B cell (primary cell): ENCODE measurements around the gene MATN1. TPM values are rescaled to one million over a fixed set of nuclear protein-coding genes. Genes with fewer than 3 reads are reported as not detected.

ENCODE experiments used
- ATAC-seq: fragments of 200-7000 bp; cut with Tn5 transposase; one replicate; pipeline ENCODE4 v1.10.0; 2021; ENCODE audit warnings: low read depth, mild to moderate bottlenecking, moderate number of reproducible peaks, moderate library complexity
- CTCF ChIA-PET: fragments of 350-600 bp; sonication (Branson Sonifier 250); formaldehyde crosslinking; loops from one replicate; lab custom pipeline; 2021; ENCODE audit warnings: antibody characterized with exemption, inconsistent platforms; lab: Charles Lee
- POLR2A ChIA-PET: fragments of 350-600 bp; sonication (Branson Sonifier 250); formaldehyde crosslinking; loops from one replicate; lab custom pipeline; 2021; ENCODE audit warnings: antibody characterized with exemption; lab: Charles Lee
- DNase-seq: peaks from one replicate; pipeline ENCODE4 v3.0.0; 2013
- H2AFZ ChIP-seq: 2 replicates; pipeline ENCODE4 v1.6.1; 2012; ENCODE audit warnings: mild to moderate bottlenecking, low read depth, low read length; ENCODE audit not compliant: insufficient read depth, poor library complexity, severe bottlenecking
- H3K27ac ChIP-seq, 2 donors: 1 replicate in 1 of 2; 2 replicates in 1 of 2; pipeline ENCODE4 v1.5.1; 2012 to 2013; ENCODE audit warnings: low read length in 2 of 2, mild to moderate bottlenecking in 2 of 2, moderate library complexity in 1 of 2
- H3K27me3 ChIP-seq, 4 experiments: fragments of 200-600 bp in 1 of 4; sonication (generic) in 1 of 4; replicated peaks in 1 of 4; 1 replicate in 2 of 4; 2 replicates in 2 of 4; pipeline versions ENCODE4 v1.6.1 to v1.7.0; 2013 to 2016; ENCODE audit warnings: low read length in 3 of 4, mild to moderate bottlenecking in 2 of 4, mixed read lengths in 1 of 4, moderate library complexity in 1 of 4; ENCODE audit not compliant: insufficient read depth in 4 of 4, control insufficient read depth in 3 of 4; ENCODE audit errors: control extremely low read depth in 1 of 4
- H3K36me3 ChIP-seq, 2 experiments: replicated peaks in 1 of 2; 1 replicate in 1 of 2; 2 replicates in 1 of 2; pipeline versions ENCODE4 v1.6.1 to v1.7.1; 2013; ENCODE audit warnings: low read length in 1 of 2; ENCODE audit not compliant: insufficient read depth in 2 of 2, control insufficient read depth in 1 of 2; ENCODE audit errors: control extremely low read depth in 1 of 2, extremely low read depth in 1 of 2
- H3K4me1 ChIP-seq, 2 donors: fragments of 200-600 bp in 1 of 2; sonication (generic) in 1 of 2; 1 replicate in 1 of 2; 2 replicates in 1 of 2; pipeline versions ENCODE4 v1.5.1 to v1.6.1; 2013 to 2017; ENCODE audit warnings: low read length in 2 of 2; ENCODE audit not compliant: control insufficient read depth in 2 of 2, insufficient read depth in 2 of 2
- H3K4me2 ChIP-seq: replicated peaks from 2 replicates; pipeline ENCODE3; 2012; ENCODE audit warnings: mild to moderate bottlenecking, low read depth, low read length; ENCODE audit not compliant: poor library complexity, severe bottlenecking
- H3K4me3 ChIP-seq, 5 experiments: fragments of 200-600 bp in 1 of 5; sonication (generic) in 1 of 5; 1 replicate in 3 of 5; 2 replicates in 2 of 5; pipeline versions ENCODE4 v1.5.1 to v1.7.0; 2011 to 2016; ENCODE audit warnings: low read length in 4 of 5, mild to moderate bottlenecking in 4 of 5, low read depth in 2 of 5, control low read depth in 1 of 5, moderate library complexity in 1 of 5; ENCODE audit not compliant: insufficient read depth in 1 of 5; ENCODE audit errors: control extremely low read depth in 1 of 5, extremely low read depth in 1 of 5
- H3K79me2 ChIP-seq: fragments of 200-600 bp; sonication (generic); one replicate; pipeline ENCODE4 v1.6.0; 2016; ENCODE audit warnings: low read length; ENCODE audit not compliant: control insufficient read depth, insufficient read depth
- H3K9ac ChIP-seq: fragments of 200-600 bp; sonication (generic); 2 replicates; pipeline ENCODE4 v1.6.1; 2017; ENCODE audit warnings: mild to moderate bottlenecking, low read length, moderate library complexity
- H3K9me3 ChIP-seq, 3 donors: one replicate each; pipeline versions ENCODE4 v1.6.1 to v1.7.1; 2013; ENCODE audit warnings: low read length in 2 of 3; ENCODE audit not compliant: control insufficient read depth in 2 of 3, insufficient read depth in 1 of 3; ENCODE audit errors: control extremely low read depth in 1 of 3
- H4K20me1 ChIP-seq: 2 replicates; pipeline ENCODE4 v1.6.0; 2012; ENCODE audit warnings: mild to moderate bottlenecking, low read length; ENCODE audit not compliant: insufficient read depth, control insufficient read depth, poor library complexity, severe bottlenecking
- H3K27ac Mint-ChIP-seq: one replicate; pipeline ENCODE4 v1.8.0; 2021; ENCODE audit warnings: mixed read lengths
- H3K27me3 Mint-ChIP-seq: one replicate; pipeline ENCODE4 v1.8.0; 2021; ENCODE audit warnings: mixed read lengths
- H3K4me1 Mint-ChIP-seq: one replicate; pipeline ENCODE4 v1.8.0; 2021; ENCODE audit warnings: mixed read lengths
- H3K4me3 Mint-ChIP-seq: one replicate; pipeline ENCODE4 v1.8.0; 2021; ENCODE audit warnings: mixed read lengths
- H3K9me3 Mint-ChIP-seq: one replicate; pipeline ENCODE4 v1.8.0; 2022; ENCODE audit warnings: mixed read lengths; ENCODE audit not compliant: insufficient read depth
- EZH2 ChIP-seq: IDR thresholded peaks from 2 replicates; pipeline ENCODE4 v1.6.1; 2012; ENCODE audit warnings: borderline replicate concordance, low read depth, mild to moderate bottlenecking, moderate library complexity, low read length; ENCODE audit not compliant: insufficient read depth, poor library complexity, severe bottlenecking
- WGBS: methylation state at CpG from one replicate; pipeline ENCODE4 v1.1.5; 2013; ENCODE audit warnings: missing lambda C conversion rate; ENCODE audit not compliant: insufficient coverage; 5-methylcytosine and 5-hydroxymethylcytosine counted together
- intact Hi-C: fragments of 100-400 bp; cut with micrococcal nuclease; formaldehyde crosslinking; loops from one replicate; pipeline ENCODE4 v1.10.0; 2022
- polyA plus RNA-seq: library from polyadenylated mRNA; depleted of rRNA; stranded (reverse); fragments of >200 nt; gene quantifications from 2 replicates; pipeline ENCODE4 v1.2.3, GENCODE V29; 2012
- total RNA-seq, 2 donors: library from RNA; stranded (reverse); fragments of 120-200 nt in 1 of 2; gene quantifications; 1 replicate in 1 of 2; 2 replicates in 1 of 2; pipeline versions ENCODE4 v1.2.3 to v1.2.4, GENCODE V29; 2013 to 2022
- TF ChIP-seq, protein P1 (sequence below): fragments of 200-600 bp; IDR thresholded peaks from one replicate; pipeline ENCODE4 v1.8.0; 2022; ENCODE audit warnings: antibody characterized with exemption, mild to moderate bottlenecking

The MATN1 gene
- total and polyA plus RNA-seq, 2 donors (not counting 1 experiment from before 2014, with no cell fraction given), result 2.5 to 3.2 TPM

DNA sequence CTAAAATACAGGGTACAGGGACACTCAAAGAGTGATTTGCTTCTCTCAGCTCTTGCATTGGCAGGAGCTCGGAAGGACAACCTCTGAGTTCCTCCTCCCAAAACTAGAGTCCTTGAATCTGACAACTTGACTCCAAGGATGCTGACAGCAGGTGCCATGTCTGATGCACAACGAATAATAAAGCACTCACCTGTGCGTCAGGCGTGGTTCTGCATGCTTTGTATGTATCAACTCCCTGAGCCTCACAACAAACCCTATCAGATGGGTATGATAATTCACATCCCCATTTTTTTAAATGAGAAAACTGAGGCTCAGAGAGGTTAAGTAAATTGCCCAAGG is 32.8 kb upstream of the MATN1 start:
- peak overlapping the region; percentile 94 for H3K4me2 ChIP-seq
- Mint-ChIP-seq H3K27me3 (no peaks in the 10 kb centered on the region), H3K4me3 (peak overlapping the region; percentile 92), H3K4me1 (peaks cover 78% of the 10 kb centered on the region), H3K9me3 (no peaks in the 10 kb centered on the region), H3K27ac (peak overlapping the region; percentile 92)
- peak overlapping the region; percentile 98 to 100 for H3K27ac ChIP-seq
- H3K4me1 ChIP-seq, result peaks cover 62 to 87% of the 10 kb centered on the region in 2 donors
- no peak overlapping the region for H2AFZ ChIP-seq
- H3K4me3 ChIP-seq, result peak overlapping the region; percentile 80 to 97 (median 95)
- POLR2A ChIA-PET, result interaction anchor here (0.6 to 10.3 kb wide), 6 partner anchors 11 to 713 kb away, joined by 3 to 152 read pairs (median 10); no protein-coding TSS in a partner anchor
- TF ChIP-seq, protein P1, sequence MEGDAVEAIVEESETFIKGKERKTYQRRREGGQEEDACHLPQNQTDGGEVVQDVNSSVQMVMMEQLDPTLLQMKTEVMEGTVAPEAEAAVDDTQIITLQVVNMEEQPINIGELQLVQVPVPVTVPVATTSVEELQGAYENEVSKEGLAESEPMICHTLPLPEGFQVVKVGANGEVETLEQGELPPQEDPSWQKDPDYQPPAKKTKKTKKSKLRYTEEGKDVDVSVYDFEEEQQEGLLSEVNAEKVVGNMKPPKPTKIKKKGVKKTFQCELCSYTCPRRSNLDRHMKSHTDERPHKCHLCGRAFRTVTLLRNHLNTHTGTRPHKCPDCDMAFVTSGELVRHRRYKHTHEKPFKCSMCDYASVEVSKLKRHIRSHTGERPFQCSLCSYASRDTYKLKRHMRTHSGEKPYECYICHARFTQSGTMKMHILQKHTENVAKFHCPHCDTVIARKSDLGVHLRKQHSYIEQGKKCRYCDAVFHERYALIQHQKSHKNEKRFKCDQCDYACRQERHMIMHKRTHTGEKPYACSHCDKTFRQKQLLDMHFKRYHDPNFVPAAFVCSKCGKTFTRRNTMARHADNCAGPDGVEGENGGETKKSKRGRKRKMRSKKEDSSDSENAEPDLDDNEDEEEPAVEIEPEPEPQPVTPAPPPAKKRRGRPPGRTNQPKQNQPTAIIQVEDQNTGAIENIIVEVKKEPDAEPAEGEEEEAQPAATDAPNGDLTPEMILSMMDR, result no peak
- TF ChIP-seq EZH2, result no peak
- H3K79me2 ChIP-seq, result peaks cover 97% of the 10 kb centered on the region
- H3K36me3 ChIP-seq, result peaks cover 0 to 41% of the 10 kb centered on the region in 2 experiments
- WGBS, result 33% methylated on average over 1 of the region's 4 CpGs
- H3K9ac ChIP-seq, result peak overlapping the region; percentile 98
- no peak for DNase-seq
- intact Hi-C loops, result loop anchor here (1.0 kb wide), 1 partner anchor 23 kb away; no protein-coding TSS in a partner anchor
- CTCF ChIA-PET, result interaction anchor here (3.8 to 27.3 kb wide), 3 partner anchors 22 to 46 kb away, joined by 13 to 769 read pairs (median 312); partner anchors contain the start of gene MATN1
- peaks cover 26% of the 10 kb centered on the region for H4K20me1 ChIP-seq
- no peaks in the 10 kb centered on the region for H3K27me3 ChIP-seq
- no peaks in the 10 kb centered on the region for H3K9me3 ChIP-seq
- ATAC-seq, result no peak

DNA sequence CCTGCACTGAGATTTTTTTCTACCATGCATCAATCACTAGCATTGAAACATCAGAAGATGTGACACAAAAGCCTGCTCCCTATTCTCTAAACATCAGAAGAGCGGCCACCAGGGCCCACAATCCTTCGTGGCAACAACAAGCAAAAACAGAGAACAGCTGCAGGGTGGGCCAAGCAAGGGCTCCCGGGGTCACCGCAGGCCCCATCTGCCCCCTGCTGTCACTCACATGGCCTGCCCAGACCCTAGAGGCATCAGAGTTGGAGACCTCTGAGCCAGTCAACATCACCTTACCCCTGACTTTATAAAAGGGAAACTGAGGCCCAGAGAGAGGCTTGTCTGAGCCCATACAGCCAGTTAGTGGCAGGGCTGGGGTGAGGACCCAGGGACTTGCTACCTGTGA is 32.4 kb upstream of the MATN1 start:
- peak overlapping the region; percentile 92 for H3K4me3 Mint-ChIP-seq
- H3K9me3 Mint-ChIP-seq, result no peaks in the 10 kb centered on the region
- intact Hi-C loops, result loop anchor here (1.0 kb wide), 1 partner anchor 24 kb away; no protein-coding TSS in a partner anchor
- H3K27me3 ChIP-seq, result no peaks in the 10 kb centered on the region
- TF ChIP-seq, protein P1, result no peak
- no peak for TF ChIP-seq EZH2
- H3K9ac ChIP-seq, result peak overlapping the region; percentile 98
- peak overlapping the region; percentile 92 for H3K27ac Mint-ChIP-seq
- DNase-seq (no peak), ATAC-seq (no peak)
- H3K27ac ChIP-seq, result peak overlapping the region; percentile 98 to 100
- H3K36me3 ChIP-seq, result peaks cover 0 to 43% of the 10 kb centered on the region in 2 experiments
- H3K4me3 ChIP-seq, result peak overlapping the region; percentile 80 to 97 (median 95)
- peaks cover 78% of the 10 kb centered on the region for H3K4me1 Mint-ChIP-seq
- CTCF ChIA-PET, result interaction anchor here (3.8 to 27.3 kb wide), 3 partner anchors 22 to 46 kb away, joined by 13 to 769 read pairs (median 312); partner anchors contain the start of gene MATN1
- H2AFZ ChIP-seq, result no peak overlapping the region
- H3K4me1 ChIP-seq, result peaks cover 60 to 87% of the 10 kb centered on the region in 2 donors
- peaks cover 26% of the 10 kb centered on the region for H4K20me1 ChIP-seq
- peaks cover 97% of the 10 kb centered on the region for H3K79me2 ChIP-seq
- H3K4me2 ChIP-seq, result peak overlapping the region; percentile 94
- POLR2A ChIA-PET, result interaction anchor here (0.6 to 10.3 kb wide), 7 partner anchors 11 to 714 kb away, joined by 3 to 152 read pairs (median 8); no protein-coding TSS in a partner anchor
- H3K9me3 ChIP-seq, result no peaks in the 10 kb centered on the region
- H3K27me3 Mint-ChIP-seq, result no peaks in the 10 kb centered on the region
- WGBS, result 0% methylated on average over 4 of the region's 4 CpGs
